Activated CD8-positive, alpha-beta memory T cell treated with anti-CD3 and anti-CD28 coated beads, Interleukin-2, amount 50 U/mL, for 1 hour (primary cell): ENCODE results near the gene UBE2Q1.
"Not testable (repeated sequence)": the region's sequence is repeated elsewhere in the genome, so short reads cannot be mapped to it uniquely, and the experiment has no call there.

ENCODE experiments used
- DNase-seq: peaks from one replicate; pipeline ENCODE4 v3.0.0-alpha.2; 2020; ENCODE audit errors: extremely low read depth

UBE2Q1 gene

DNA sequence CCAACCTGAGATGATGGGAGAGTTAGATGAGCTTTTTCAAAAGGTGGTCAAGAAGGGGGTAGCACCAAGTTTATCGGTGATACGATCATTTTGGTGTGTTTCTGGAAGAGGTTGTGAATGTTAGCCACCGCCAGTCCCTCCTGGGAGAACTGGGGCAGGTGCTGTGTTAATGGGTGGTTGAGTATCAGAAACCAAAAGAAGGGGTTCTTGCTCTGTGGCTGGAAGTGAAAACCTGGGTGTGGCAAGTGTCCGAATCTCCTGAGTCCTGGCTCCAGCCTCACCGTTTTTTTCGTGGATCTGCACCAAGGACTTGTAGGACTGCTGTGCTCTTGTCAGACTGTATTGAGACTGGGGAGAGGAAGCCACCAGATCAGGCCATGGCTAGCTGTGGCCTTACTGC is 7.8 kb downstream of the UBE2Q1 start:
- no peak for DNase-seq

DNA sequence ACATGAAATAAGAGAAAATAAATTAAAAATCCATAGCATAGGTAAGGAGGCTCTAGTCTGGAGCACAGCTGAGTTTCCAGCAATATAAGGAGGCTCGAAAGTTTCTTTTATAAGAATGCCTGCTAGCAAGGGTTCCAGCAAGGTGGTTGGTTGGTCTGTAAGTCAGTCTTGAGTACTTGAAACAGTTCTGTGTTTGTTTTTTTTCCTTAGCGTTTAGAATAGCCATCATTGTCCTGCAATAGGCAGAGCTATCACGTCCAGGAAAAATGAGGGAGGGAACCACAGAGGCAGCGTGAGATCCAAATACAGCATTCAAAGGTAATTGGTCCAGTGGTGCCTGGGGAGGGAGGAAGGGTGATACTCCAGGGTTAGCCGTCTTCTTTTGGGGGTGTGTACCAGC is 8.4 kb downstream of the UBE2Q1 start:
- no peak for DNase-seq

- DNase-seq = no peak
These were observed 9.2 kb downstream of the UBE2Q1 start for GRCh38 chr1:154549202-154549770.

GRCh38 chr1:154548028-154548427 is 10.4 kb downstream of the UBE2Q1 start:
- no peak for DNase-seq

DNA sequence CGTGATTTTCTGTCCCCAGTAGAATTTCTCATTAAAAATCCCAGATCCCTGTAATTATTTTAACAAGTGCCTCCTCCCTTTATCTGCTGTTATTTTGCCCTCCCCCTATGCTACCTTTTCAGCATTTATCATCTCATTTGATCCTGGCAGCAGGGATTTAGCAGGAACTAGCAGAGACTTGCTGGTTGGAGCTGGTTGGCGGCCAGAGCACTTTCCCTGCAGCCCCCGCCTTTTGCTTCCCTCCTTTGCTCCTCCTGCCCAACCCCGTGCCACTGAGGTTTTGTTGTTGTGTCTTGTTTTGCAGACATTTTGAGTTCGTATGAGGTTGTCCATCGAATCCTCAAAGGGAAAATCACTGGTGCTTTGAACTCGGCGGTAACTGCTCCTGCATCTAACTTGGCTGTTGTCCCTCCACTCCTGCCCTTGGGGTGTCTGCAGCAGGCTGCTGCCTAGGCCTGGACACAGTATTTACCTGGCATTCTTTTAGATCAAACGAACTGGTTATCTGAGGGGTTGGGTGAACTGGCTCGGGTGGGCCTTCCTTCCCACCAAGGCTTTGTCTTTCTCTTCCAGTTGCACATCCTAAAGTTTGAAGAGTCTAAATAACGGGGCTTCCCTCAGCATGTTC is 11.2 kb downstream of the UBE2Q1 start:
- no peak for DNase-seq

GRCh38 chr1:154546264-154547063 is 12.0 kb downstream of the UBE2Q1 start:
- DNase-seq = no peak

DNA sequence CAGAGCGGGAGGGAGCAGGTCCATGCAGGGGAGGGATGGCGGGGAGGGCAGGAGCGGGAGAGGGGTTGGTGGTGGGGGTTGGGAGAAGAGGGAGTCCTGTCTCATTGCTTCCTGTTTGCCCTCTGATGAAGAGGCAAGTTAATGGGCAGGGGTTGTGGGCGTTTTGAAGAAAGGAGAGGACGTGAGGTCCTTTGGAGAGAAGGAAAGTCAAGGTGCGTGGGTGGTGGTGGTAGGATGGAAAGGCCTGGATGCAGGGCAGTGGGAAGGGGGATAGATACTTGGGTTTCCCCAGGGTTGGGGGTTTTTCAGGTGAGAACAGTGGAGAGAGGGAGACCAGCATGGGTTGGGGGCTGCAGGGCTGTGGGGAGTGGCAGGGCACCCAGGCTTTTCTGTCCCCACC is 17.2 kb downstream of the UBE2Q1 start:
- no peak for DNase-seq

GRCh38 chr1:154539486-154540483 is 18.7 kb downstream of the UBE2Q1 start:
- DNase-seq = no peak

- no peak for DNase-seq
These were observed 21.9 kb downstream of the UBE2Q1 start for GRCh38 chr1:154536570-154536969.

GRCh38 chr1:154533952-154534844 is 24.3 kb downstream of the UBE2Q1 start:
- DNase-seq = no peak

- DNase-seq = not testable (repeated sequence)
These were observed 26.5 kb downstream of the UBE2Q1 start for GRCh38 chr1:154531950-154532349.

DNA sequence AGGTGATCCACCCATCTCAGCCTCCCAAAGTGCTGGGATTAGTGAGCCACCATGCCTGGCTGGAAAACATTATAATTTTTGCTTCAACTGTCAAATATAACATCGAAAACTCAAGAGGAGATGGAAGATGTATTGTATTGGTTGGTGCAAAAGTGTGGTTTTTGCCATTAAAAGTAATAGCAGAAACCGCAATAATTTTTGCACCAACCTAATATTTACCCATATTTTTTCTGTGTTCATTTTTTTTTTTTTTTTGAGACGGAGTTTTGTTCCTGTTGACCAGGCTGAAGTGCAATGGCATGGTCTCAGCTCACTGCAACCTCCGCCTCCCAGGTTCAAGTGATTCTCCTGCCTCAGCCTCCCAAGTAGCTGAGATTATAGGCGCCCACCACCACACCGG is 29.2 kb downstream of the UBE2Q1 start:
- DNase-seq = no peak

DNA sequence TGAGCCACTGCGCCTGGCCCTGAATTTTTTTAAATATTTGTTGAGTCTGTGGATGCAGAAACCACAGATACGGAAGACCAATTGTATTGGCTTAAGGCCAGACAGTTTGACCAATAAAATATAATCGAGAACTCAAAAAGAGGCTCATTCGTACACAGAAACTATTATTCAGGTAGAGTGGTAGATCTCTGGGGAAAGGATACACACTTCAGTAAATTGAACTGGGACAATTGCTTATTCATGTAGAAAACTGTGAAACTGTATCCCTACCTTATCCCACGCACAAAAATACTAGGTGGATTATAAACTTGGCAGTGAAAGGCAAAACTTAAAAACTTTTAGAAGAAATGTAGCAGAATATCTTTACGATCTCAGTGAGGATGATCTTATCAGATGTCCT is 31.3 kb downstream of the UBE2Q1 start:
- no peak for DNase-seq

GRCh38 chr1:154524881-154525280 is 33.6 kb downstream of the UBE2Q1 start:
- DNase-seq = no peak

GRCh38 chr1:154521695-154522094 is 36.8 kb downstream of the UBE2Q1 start:
- DNase-seq = no peak

DNA sequence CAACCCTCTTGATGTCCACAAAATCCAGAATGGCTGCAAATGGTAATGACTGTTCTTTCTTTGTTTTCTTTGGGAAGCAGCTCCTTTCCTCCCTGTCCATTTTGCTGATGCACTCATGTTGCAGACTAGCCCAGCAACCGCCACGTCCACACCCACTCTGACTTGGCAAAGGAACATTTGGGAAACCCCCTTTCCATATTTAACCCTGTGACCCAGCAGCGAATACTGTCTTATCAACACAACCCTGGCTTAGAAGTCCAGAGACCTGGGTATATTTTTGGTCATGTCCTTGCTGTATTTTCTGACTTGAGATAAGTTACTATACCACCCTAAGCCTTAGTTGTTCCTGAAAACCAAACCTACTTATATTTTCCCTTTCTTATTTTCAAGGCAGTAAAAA is 38.1 kb downstream of the UBE2Q1 start:
- DNase-seq = no peak

DNA sequence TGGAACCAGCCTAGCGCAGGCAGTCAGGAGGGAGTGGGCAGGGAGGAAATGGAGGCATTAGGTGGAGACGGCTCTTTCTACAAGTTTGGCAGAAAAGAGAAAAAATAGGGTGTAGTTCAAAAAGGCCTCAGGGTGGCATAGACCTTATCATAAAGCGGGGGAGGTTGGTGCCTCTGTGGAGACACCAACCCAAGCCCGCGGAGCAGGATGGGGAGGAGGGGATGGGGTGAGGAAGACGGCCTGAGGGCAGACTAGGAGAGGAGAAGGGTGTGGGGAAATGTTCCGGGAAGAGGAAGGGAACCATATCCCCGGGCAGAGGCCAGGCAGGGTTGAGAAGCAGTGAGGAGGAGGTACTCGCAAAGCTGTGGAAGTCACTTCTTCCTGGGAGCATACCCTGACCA is 38.9 kb downstream of the UBE2Q1 start:
- DNase-seq = no peak

DNA sequence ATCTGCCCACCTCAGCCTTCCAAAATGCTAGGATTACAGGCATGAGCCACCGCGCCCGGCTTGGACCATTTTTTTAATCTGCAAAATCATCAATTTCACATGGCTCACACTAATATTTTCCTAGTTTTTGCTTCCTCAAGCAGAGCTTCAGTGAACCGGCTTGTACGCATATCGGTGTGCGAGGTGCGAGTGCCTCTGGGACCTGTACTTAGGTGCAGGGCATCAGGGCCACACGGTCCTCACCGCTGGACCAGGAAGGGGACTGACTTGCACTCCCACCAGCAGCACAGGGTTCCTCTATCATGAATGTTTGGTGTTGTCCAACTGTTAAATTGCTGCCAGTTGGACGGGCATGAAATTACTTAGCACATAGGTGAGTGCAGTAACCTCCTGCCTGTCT is 40.8 kb downstream of the UBE2Q1 start:
- no peak for DNase-seq

DNA sequence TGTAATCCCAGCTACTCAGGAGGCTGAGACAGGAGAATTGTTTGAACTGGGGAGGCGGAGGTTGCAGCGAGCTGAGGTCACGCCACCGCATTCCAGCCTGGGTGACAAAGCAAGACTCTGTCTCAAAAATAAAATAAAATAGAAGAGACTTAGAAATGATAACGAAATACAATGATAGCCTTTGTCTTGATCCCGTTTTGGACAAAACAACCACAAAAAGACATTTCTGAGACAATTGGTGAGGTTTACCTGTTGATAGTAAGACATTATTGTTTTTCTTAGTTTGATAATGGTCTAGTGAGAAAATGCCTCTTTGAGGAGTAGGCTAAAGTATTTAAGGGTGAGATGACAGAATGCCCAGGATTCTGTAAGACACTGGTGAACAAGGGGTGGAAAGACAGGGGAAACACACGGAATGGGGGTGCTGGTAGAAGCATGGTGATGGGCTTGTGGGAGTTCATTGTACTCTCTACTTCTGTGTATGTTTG is 44.4 kb downstream of the UBE2Q1 start:
- no peak for DNase-seq

DNA sequence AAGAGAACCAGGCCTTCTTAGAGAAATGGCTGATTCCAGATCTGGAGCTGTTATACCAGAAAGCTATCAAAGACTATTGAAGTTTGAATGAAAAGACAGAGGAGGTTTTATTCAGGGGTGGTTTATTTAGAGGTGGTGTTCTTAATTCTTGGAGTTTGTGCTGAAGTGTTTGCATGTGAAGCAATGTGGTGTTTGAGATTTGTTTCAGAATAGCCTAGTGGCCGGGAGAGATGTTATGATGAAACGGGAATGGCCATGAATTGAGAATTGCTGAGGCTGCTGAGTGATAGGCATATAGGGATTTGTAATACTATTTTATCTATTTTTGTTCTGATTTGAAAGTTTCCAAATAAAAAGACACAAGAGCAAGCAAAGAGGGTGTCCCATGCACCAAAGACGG is 45.7 kb downstream of the UBE2Q1 start:
- DNase-seq = no peak

DNA sequence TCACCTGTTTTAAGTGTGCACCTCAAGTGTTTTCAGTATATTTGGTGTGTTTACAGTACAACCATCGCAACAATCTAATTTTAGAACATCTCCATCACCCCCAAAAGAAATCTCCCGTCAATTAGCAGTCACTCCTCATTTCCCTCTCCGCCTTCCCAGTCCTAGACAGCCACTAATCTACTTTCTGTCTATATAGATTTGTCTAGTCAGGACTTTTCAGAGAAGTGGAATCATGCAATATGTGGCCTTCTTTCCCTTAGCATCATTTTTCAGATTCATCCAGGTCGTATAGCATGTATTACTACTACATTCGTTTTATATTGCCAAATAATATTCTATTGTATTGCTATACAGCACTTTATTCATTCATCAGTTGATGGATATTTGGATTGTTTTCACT is 54.6 kb downstream of the UBE2Q1 start:
- DNase-seq = no peak
